GM23248 (cell line): ENCODE results near the gene ZFP36L1. TPM values are rescaled to one million over a fixed set of nuclear protein-coding genes. Genes with fewer than 3 reads are reported as not detected.

ENCODE experiments used
- DNase-seq: peaks from one replicate; pipeline ENCODE4 v3.0.0-alpha.2; 2015
- H2AFZ ChIP-seq: fragments of 200-600 bp; sonication (generic); 2 replicates; pipeline ENCODE4 v1.6.1; 2016; ENCODE audit warnings: antibody characterized with exemption
- H3F3A ChIP-seq: fragments of 200-600 bp; sonication (generic); 2 replicates; pipeline ENCODE4 v1.6.1; 2016; ENCODE audit warnings: mild to moderate bottlenecking, antibody characterized with exemption, mixed run types; ENCODE audit not compliant: insufficient read depth
- H3K27ac ChIP-seq: fragments of 200-600 bp; sonication (generic); 2 replicates; pipeline ENCODE4 v1.5.1; 2016; ENCODE audit warnings: mild to moderate bottlenecking
- H3K27me3 ChIP-seq: fragments of 200-600 bp; sonication (generic); replicated peaks from 2 replicates; pipeline ENCODE4 v1.6.1; 2016; ENCODE audit warnings: mild to moderate bottlenecking; ENCODE audit not compliant: insufficient read depth
- H3K36me3 ChIP-seq: fragments of 200-600 bp; sonication (generic); 2 replicates; pipeline ENCODE4 v1.6.1; 2016; ENCODE audit warnings: low read depth, mild to moderate bottlenecking
- H3K4me1 ChIP-seq: fragments of 200-600 bp; sonication (generic); 2 replicates; pipeline ENCODE4 v1.6.1; 2016; ENCODE audit warnings: mild to moderate bottlenecking; ENCODE audit not compliant: insufficient read depth
- H3K4me2 ChIP-seq: fragments of 200-600 bp; sonication (generic); one replicate; pipeline ENCODE4 v1.6.1; 2016; ENCODE audit warnings: mild to moderate bottlenecking; ENCODE audit not compliant: unreplicated experiment
- H3K4me3 ChIP-seq: fragments of 200-600 bp; sonication (generic); 2 replicates; pipeline ENCODE4 v1.5.1; 2016; ENCODE audit warnings: mild to moderate bottlenecking
- H3K79me2 ChIP-seq: fragments of 200-600 bp; sonication (generic); 2 replicates; pipeline ENCODE4 v1.6.1; 2016; ENCODE audit warnings: mild to moderate bottlenecking; ENCODE audit not compliant: insufficient read depth
- H3K9ac ChIP-seq: fragments of 200-600 bp; sonication (generic); 2 replicates; pipeline ENCODE4 v1.6.1; 2016; ENCODE audit warnings: mild to moderate bottlenecking
- H3K9me2 ChIP-seq: fragments of 200-600 bp; sonication (generic); 2 replicates; pipeline ENCODE4 v1.6.1; 2016; ENCODE audit warnings: mixed run types, mild to moderate bottlenecking, moderate library complexity; ENCODE audit not compliant: insufficient read depth
- H3K9me3 ChIP-seq: fragments of 200-600 bp; sonication (generic); one replicate; pipeline ENCODE4 v1.6.1; 2017; ENCODE audit warnings: low read depth
- H4K20me1 ChIP-seq: fragments of 200-600 bp; sonication (generic); 2 replicates; pipeline ENCODE4 v1.6.0; 2016; ENCODE audit not compliant: insufficient read depth
- EZH2 ChIP-seq: fragments of 200-600 bp; sonication (generic); IDR thresholded peaks from 2 replicates; pipeline ENCODE4 v1.6.1; 2018; ENCODE audit warnings: antibody characterized with exemption, mild to moderate bottlenecking; ENCODE audit not compliant: insufficient read depth, poor library complexity, severe bottlenecking
- EZH2phosphoT487 ChIP-seq: fragments of 200-600 bp; sonication (generic); IDR thresholded peaks from 2 replicates; pipeline ENCODE4 v1.6.1; 2018; ENCODE audit warnings: antibody characterized with exemption, moderate library complexity, mild to moderate bottlenecking, low read depth; ENCODE audit not compliant: insufficient read depth
- WGBS, 2 experiments: methylation state at CpG; one replicate each; pipeline ENCODE4 v1.1.6; 2015 to 2017; ENCODE audit warnings: low lambda C conversion rate in 2 of 2, low coverage in 1 of 2; ENCODE audit errors: missing lambda C conversion rate in 2 of 2; 5-methylcytosine and 5-hydroxymethylcytosine counted together
- in situ Hi-C: fragments of 300-500 bp; cut with MboI; formaldehyde crosslinking; loops from 2 replicates; pipeline ENCODE4 v1.15.0; 2020
- polyA plus RNA-seq: library from polyadenylated mRNA; unstranded; fragments of >200 nt; fragmentation: Nextera tagmentation; extraction: Ambion mirVana; gene quantifications from 2 replicates; pipeline ENCODE4 v1.2.1, GENCODE V29; 2016
- total RNA-seq: library from RNA; depleted of rRNA; stranded (reverse); fragments of >200 nt; shearing (Covaris generic); gene quantifications from 2 replicates; pipeline ENCODE4 v1.2.3, GENCODE V29; 2014

The ZFP36L1 gene
- total and polyA plus RNA-seq, 2 experiments from 2014 or later = 92.9 to 599 TPM

DNA sequence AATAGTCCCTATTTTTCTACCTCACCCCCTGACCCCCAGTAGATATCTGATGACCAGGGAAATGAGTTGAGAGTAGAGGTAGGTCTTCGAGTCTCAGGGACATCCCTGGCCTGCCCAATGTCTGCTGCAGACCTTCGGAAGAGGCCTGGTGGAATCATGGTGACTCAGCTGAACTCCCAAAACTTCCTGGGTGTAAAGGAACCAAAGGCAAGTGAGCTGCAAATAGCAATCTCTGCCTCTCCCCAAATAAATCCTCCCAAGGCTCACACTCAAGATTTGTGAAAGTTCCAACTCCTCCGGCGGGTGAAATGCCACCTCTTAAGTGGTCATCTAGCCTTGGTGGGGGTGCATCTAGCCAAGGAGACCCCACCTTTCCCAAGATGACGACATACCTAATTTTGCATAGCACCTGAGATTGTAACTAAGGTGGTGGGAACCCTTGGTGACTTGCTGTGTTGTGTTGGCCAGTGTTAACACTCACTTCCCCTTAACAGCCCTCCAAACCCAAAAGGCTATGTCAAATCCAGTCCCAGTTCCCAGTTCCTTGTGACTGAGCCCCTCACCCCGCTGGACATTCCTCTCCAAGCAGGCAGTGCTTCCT, 6.3 kb downstream of the ZFP36L1 start:
- TF ChIP-seq EZH2 (no peak), EZH2phosphoT487 (no peak)
- no peak overlapping the region for H2AFZ ChIP-seq
- H3K4me2 ChIP-seq = peak overlapping the region; percentile 1
- H4K20me1 ChIP-seq = peaks cover 10% of the 10 kb centered on the region; the same call in 1 of the 2 replicates
- peak overlapping the region; percentile 99 for H3K9ac ChIP-seq
- H3K27me3 ChIP-seq = no peaks in the 10 kb centered on the region
- H3K9me2 ChIP-seq = no peaks in the 10 kb centered on the region
- peak overlapping the region; percentile 100 for H3K27ac ChIP-seq
- peak overlapping the region; percentile 80; the same call in 1 of the 2 replicates for H3K4me3 ChIP-seq
- peaks cover 67% of the 10 kb centered on the region for H3F3A ChIP-seq
- WGBS, 2 experiments = 26 to 27% methylated on average over 6 of the region's 6 CpGs
- H3K9me3 ChIP-seq = no peaks in the 10 kb centered on the region
- in situ Hi-C loops = loop anchor here (10.0 kb wide), 2 partner anchors 262 to 532 kb away; no protein-coding TSS in a partner anchor
- peak; percentile 84 for DNase-seq
- peaks cover 44% of the 10 kb centered on the region for H3K4me1 ChIP-seq
- peaks cover 41% of the 10 kb centered on the region for H3K36me3 ChIP-seq
- peaks cover 42% of the 10 kb centered on the region for H3K79me2 ChIP-seq

DNA sequence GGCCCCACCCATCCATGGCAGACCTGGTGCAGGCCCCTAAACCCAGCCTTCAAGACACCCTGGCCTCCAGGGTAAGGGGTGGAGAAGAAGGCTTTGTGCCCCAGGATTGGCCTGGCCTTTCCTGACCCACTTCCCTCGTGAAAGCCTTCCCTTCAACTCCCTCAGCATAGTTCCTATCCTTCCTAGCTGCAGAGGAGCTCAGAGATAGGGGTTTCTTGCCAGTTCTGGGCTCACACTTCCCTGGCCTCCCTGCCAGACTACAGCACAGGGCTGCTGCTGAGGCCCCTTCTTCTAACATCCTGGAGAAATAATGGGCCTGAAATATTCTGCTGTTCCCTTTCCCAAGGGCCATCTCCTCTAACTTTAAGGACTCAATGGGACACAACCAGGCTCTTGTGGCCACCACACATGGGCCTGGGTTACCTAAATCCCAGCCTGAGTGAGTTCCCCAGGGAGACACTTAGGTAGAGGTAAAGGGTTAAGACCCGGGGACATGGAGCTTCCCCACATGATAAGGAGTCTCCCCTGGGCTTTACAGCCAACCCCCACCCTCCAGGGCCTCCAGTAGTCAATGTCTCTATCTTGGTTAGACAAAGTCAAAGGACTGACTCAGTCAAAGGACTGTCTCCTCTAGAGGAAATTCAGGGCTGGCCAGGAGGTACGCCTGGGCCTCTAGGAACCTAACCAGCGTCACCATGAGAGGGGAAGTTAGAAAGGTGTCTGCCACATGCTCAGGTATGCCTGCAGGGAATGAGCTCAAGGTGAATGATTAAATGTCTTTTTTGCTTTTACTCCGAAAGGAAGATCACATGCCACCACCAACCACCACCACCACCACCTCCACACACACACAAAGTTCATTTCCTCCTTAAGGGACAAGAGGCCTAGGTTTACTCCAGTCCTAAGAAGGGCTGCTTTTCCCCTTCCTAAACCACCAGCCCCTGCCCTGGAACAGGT, 7.1 kb downstream of the ZFP36L1 start:
- Histone ChIP-seq H4K20me1 (peaks cover 4% of the 10 kb centered on the region; the same call in 1 of the 2 replicates), H3K4me1 (peaks cover 51% of the 10 kb centered on the region), H3K36me3 (peaks cover 33% of the 10 kb centered on the region), H3K27ac (peak overlapping the region; percentile 100), H3K9me3 (no peaks in the 10 kb centered on the region), H3K9me2 (no peaks in the 10 kb centered on the region), H2AFZ (no peak overlapping the region), H3K9ac (peak overlapping the region; percentile 99), H3K79me2 (peaks cover 34% of the 10 kb centered on the region), H3K27me3 (no peaks in the 10 kb centered on the region), H3K4me2 (peak overlapping the region; percentile 1), H3F3A (peaks cover 67% of the 10 kb centered on the region), H3K4me3 (no peak overlapping the region)
- DNase-seq = peak; percentile 76
- no peak for TF ChIP-seq EZH2phosphoT487
- no peak for TF ChIP-seq EZH2
- in situ Hi-C loops = loop anchor here (10.0 kb wide), 2 partner anchors 261 to 531 kb away; no protein-coding TSS in a partner anchor
- WGBS, 2 experiments = 28 to 37% methylated on average over 5 of the region's 5 CpGs

GRCh38 chr14:68784978-68785533, 7.8 kb downstream of the ZFP36L1 start:
- H3K27ac ChIP-seq = peak overlapping the region; percentile 100
- H3K79me2 ChIP-seq = peaks cover 27% of the 10 kb centered on the region
- no peak overlapping the region for H2AFZ ChIP-seq
- H3K4me1 ChIP-seq = peaks cover 59% of the 10 kb centered on the region
- no peaks in the 10 kb centered on the region for H3K9me3 ChIP-seq
- H3K9me2 ChIP-seq = no peaks in the 10 kb centered on the region
- in situ Hi-C loops = loop anchor here (10.0 kb wide), 2 partner anchors 260 to 530 kb away; no protein-coding TSS in a partner anchor
- H4K20me1 ChIP-seq = no peaks in the 10 kb centered on the region
- peaks cover 67% of the 10 kb centered on the region for H3F3A ChIP-seq
- H3K36me3 ChIP-seq = peaks cover 25% of the 10 kb centered on the region
- no peak overlapping the region for H3K4me3 ChIP-seq
- 2 to 4% methylated on average over 6 of the region's 6 CpGs for WGBS, 2 experiments
- TF ChIP-seq EZH2phosphoT487 (no peak), EZH2 (no peak)
- H3K9ac ChIP-seq = peak overlapping the region; percentile 99; the same call in 1 of the 2 replicates
- peak; percentile 94 for DNase-seq
- H3K4me2 ChIP-seq = peak overlapping the region; percentile 4
- H3K27me3 ChIP-seq = no peaks in the 10 kb centered on the region
